AG10803 (cell line): Measurements from ENCODE around the gene TP63.
"Not testable (repeated sequence)": the region's sequence is repeated elsewhere in the genome, so short reads cannot be mapped to it uniquely, and the experiment has no call there.

ENCODE experiments used
- DNase-seq: peaks from one replicate; pipeline ENCODE4 v3.0.0; 2010; ENCODE audit warnings: low read depth
- H3K4me3 ChIP-seq: 2 replicates; pipeline ENCODE4 v1.5.1; 2011; ENCODE audit warnings: mild to moderate bottlenecking, low read length, control low read depth
- CTCF ChIP-seq: conservative IDR thresholded peaks from 2 replicates; pipeline ENCODE4 v1.5.1; 2011; ENCODE audit warnings: mild to moderate bottlenecking, low read length, control low read depth, inconsistent platforms

Gene TP63

GRCh38 chr3:189589179-189589569, 42.0 kb upstream of the TP63 start:
- no peak overlapping the region for H3K4me3 ChIP-seq
- no peak for DNase-seq
- no peak for TF ChIP-seq CTCF

GRCh38 chr3:189590223-189590622, 41.0 kb upstream of the TP63 start:
- no peak overlapping the region for H3K4me3 ChIP-seq
- DNase-seq = no peak
- no peak for TF ChIP-seq CTCF

- no peak overlapping the region for H3K4me3 ChIP-seq
Measured at GRCh38 chr3:189593581-189593980, 37.6 kb upstream of the TP63 start.

GRCh38 chr3:189596078-189596979, 34.9 kb upstream of the TP63 start:
- not testable (repeated sequence) for H3K4me3 ChIP-seq, DNase-seq

More at GRCh38 chr3:189593581-189593980, 37.6 kb upstream of the TP63 start:
- no peak for TF ChIP-seq CTCF
- peak; percentile 19 for DNase-seq

- no peak overlapping the region for H3K4me3 ChIP-seq
- DNase-seq = no peak
- no peak for TF ChIP-seq CTCF
Measured at GRCh38 chr3:189597918-189598317, 33.3 kb upstream of the TP63 start.

- no peak for TF ChIP-seq CTCF
- H3K4me3 ChIP-seq = no peak overlapping the region
- DNase-seq = no peak
Measured at GRCh38 chr3:189598530-189599225, 32.5 kb upstream of the TP63 start.

- TF ChIP-seq CTCF = no peak
- H3K4me3 ChIP-seq = no peak overlapping the region
- DNase-seq = no peak
Measured at GRCh38 chr3:189602471-189602870, 28.7 kb upstream of the TP63 start.
